SIG-M5 treated with dmso at 0.1 percent for 504 hours (cell line): ENCODE results near the gene RBM48.
"Not testable (repeated sequence)": the region's sequence is repeated elsewhere in the genome, so short reads cannot be mapped to it uniquely, and the experiment has no call there.

Experiments used
- DNase-seq: peaks from one replicate; lab custom pipeline; 2025; ENCODE audit not compliant: unreplicated experiment; lab: John Stamatoyannopoulos, UW

The RBM48 gene

DNA sequence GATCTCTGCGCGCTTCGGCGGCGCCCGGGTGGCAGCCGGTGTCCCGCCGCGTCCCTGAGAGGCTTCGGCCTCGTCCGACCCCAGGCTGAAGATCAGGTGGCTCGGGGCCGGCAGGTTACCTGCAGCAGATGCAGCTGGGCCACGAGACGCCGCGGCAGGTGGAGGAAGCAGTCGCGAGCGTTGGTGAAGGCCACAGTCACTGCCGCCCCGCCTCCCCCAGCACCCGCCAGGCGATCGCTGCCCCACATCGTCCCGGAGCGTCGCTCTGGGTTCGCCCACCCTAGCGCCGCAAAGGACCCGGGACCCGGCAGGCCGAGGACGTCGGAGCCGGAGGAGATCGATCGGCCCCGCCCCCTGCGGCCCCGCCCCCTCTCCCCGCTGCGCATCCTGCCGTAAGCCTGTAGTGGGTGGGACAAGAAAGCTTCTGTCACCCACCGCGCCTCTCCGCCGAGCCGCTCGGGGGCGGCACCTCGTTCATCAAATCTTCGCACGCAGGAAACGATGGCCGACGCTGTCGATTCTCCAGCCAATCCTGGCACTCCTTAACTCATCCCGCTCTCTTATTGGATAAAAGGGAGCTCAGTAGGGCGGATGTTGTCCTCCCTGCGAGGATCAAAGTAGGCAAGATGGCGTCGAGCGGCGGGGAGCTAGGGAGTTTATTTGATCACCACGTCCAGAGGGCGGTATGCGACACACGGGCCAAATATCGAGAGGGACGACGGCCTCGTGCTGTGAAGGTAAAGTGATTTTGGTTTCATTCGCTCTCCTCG is at the start of gene RBM48, which contains the start of gene PEX1:
Gene RBM48 (plus strand): TSS at position 608 of the 770 bp plus-strand sequence. CDS start 19 bp downstream, at position 627.
Gene PEX1 (minus strand): TSS at position 333 of the 770 bp plus-strand sequence. CDS start 85 bp downstream, at position 248.
- peak; percentile 99 for DNase-seq

DNA sequence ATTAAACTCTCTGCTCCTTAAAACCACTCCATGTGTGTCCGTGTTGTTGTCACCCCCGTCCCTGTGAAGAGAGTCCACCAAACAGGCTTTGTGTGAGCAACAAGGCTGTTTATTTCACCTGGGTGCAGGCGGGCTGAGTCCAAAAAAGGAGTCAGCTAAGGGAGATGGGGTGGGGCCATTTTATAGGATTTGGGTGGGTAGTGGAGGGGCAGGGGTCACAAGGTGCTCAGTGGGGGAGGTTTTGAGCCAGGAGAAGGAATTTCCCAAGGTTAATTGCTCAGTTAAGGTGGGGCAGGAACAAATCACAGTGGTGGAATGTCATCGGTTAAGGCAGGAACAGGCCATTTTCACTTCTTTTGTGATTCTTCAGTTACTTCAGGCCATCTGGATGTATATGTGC is 49.4 kb upstream of the RBM48 start:
- not testable (repeated sequence) for DNase-seq

DNA sequence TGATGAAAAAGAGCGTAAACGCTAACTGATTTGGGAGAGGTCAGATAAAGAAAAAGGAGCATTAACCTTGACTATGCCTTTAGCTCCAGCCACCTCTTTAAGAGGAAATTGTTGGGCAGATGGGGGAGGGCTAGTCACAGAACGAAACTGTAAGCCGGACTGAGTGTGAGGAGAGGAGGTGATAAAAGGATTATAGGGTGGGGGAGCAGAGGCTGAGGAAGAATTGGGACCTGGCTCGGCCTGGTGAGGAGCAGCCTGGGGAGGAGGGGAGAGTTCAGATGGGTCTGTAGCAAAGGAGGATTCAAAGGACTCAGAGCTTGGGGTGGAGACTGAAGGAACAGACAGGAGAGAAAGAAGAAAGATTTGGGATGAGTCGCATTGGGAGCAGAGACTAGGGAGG is 45.0 kb upstream of the RBM48 start:
- not testable (repeated sequence) for DNase-seq

DNA sequence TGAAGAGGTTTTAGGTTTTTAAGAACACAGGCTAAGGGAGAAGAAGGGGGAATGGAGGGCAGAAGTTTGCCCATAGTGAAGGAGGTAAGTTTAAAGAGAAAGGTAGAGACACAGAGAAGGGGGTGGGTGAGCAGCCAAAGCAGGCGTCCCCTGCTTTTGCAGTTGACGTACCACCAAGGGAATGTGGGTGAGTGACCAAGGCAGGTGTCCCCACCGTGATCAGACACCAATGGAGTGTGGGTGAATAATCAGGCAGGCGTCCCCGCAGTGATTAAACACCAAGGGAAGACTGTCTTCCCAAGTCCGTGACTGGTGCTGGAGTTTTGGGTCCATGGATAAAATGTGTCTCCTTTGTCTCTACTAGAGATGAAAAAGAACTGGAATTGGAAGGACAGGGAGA is 44.4 kb upstream of the RBM48 start:
- not testable (repeated sequence) for DNase-seq

DNA sequence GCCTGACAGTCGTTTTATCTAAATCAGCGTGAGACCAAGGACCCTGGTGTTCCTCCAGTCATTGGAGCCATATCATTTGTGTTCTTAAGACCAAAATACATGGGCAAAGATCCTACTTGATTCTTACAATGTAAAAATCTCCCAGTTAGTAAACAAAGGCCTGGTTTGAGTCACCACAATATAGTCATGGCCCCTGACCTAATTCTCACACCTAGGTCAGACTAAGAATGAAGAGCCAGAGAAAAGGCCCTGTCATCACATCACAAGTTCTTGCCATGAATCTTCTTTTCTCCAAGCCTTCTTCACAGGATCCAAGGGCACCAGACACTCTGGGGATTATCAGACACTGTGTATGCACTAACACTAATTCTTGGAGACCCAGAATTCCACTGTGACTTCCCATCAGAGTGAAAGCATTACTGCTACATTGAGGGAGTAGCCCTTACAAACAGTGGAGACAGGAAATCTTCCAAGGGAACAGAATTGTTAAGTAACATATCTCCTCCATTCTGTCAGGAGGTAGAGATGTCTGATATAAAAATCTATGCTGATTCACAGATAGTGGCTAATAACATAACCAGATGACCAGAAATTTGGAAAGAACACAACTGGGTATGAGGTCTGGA is 43.2 kb upstream of the RBM48 start:
- DNase-seq: no peak

DNA sequence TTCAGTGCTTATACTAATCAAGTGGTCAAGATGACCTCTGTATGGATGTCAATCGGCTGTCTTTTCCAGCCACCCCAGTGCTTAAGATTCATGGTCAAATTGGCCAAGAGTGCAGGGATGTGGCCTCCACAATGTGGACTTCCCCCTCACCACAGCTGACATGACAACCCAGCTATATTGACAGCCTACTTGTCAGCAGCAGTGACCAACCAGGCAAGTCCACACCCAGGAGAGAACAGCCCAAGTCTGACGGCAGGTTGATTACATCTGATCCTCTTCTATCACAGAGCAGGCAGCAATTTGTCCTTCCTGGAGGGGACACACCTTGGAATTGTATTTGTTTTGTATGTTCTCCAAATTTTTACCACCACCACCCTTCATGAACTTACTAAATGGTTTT is 42.6 kb upstream of the RBM48 start:
- no peak for DNase-seq

DNA sequence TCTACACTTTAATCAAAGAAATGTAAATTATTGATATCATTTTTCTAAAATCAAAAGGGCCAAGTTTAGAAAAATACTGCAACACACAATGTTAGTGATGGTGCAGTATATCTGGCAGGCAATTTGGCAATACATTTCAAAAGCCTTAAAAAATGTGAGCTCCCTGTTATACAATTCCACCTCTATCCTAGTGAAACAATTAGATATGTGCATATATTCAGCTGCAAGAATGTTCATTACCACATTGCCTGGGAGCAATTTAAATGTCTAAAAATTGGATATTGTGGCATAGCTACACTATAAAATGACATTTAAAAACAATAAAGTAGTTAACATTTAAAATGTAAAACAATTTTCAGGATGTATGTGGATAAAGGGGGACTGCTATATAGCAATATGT is 40.8 kb upstream of the RBM48 start:
- DNase-seq: no peak

DNA sequence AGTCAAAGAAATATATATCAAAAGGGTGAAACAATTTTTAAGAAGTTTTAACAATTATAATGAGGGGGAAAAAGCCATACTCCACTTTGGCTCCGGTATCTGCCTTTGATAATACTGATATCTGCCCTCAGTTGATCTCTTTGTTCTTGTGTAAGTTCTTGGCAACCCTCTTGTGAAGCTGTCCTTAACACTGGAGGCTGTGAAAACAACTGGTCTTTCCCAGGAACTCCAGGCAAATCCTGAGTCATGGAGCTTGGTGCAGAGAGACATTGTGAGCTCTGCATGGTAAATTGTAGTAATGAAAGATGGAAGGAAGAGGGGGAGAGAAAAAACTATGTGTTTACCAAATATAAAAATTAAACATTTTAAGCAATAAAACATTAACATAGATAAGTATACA is 39.0 kb upstream of the RBM48 start:
- no peak for DNase-seq

DNA sequence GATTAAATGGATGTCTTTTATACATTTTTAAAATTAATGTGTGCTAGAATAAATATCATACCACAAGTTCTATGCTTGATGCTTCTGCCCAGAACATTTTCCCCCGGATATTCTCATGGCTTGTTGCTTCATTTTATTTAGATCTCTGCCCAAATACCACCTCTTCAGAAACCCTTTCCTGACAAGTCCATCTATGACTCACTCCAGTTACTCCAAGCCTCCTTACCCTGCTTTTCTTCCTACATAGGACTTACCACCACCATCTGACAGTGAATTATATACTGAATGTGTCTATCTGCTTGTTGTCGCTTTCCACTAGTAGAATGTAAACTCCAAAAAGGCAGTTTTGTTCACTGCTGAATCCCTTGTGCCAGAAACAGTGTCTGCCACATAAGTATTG is 31.7 kb upstream of the RBM48 start:
- DNase-seq: no peak

DNA sequence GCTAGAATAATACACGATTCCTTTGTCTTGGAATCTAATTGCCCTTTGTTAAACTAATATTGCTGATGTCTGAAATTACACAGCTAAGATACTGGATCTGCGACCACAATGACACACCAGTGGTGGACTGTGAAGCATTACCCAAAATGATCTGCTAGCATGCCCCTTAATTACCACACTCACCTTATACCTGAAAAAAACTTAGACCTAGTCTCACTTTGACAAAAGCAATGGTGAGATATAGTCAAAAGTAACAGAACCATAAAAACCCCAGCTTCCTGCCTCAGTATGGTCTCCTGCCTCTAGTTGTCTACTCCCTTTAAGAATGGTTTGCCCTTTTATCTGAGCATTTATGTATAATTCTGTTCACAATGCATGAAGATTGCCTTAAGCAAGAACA is 30.0 kb upstream of the RBM48 start:
- DNase-seq: no peak

DNA sequence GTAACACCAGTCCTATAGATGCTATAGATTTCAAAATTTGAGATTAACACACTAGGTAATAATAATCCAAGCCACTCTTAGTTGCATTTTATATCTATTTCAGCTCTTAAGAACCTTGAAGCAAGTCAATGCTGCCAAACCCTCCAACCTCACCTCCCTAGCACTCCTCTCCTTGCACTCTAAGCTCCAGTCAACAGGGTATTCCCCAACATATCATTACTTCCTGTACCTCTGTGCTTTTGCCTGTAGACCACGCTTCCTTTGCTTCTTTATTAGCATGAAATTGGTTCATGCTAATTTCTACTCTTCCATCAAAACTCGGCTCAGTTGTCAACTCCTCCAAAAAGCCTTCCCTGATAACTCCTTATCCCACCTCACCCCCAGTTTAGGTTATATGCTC is 24.8 kb upstream of the RBM48 start:
- no peak for DNase-seq

DNA sequence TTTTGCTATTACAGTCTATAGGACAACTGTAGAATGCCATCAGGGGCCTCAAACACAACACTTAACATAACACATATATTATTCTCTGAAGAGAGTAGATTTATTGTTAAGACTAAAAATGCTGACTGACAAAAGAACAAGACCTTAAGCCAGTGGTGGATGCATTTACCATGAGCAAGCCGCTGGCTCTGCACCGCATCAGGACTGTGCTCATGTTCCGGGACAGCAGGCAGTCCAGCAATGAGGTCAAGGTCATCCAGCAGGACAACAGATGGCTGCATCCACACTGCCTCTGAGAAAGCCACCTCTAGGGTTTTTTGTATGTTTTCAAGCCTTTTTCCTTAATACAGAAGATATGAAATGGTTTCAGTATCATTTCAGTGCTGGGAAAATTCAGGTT is 24.0 kb upstream of the RBM48 start:
- no peak for DNase-seq

DNA sequence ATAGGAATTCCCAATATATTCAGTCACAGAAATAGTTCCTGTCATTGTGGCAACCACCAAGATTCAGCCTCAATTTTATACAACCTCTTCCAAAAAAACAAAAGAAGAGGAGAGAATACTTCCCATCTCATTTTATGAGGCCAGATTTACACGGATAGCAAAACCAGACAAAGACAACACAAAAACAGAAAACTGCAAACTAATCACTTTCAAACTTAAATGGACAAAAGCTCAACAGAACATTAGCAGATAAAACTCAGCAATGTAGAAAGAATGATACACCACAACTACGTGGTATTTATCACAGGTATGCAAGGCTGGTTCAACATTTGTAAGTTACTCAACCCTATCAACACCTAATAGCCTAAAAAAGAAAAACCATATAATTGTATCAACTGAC is 22.2 kb upstream of the RBM48 start:
- no peak for DNase-seq

DNA sequence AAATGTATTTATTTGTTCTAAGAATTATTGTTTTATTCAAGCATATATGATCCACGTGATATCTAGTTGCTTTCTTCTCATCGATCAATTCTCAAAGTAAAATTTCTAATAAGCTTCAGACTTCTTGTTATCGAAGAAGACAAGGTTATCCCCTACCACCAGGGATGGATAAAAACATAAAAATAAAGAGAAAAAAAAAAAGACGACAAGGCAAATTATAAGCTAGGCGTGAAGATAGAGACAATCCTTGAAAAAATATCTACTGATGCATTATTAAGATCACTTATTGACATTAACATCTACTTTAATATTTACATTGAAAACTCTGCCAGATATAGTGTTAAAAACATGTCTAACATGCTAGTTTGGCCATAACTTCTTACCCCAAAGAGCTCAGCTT is 19.6 kb upstream of the RBM48 start:
- no peak for DNase-seq

DNA sequence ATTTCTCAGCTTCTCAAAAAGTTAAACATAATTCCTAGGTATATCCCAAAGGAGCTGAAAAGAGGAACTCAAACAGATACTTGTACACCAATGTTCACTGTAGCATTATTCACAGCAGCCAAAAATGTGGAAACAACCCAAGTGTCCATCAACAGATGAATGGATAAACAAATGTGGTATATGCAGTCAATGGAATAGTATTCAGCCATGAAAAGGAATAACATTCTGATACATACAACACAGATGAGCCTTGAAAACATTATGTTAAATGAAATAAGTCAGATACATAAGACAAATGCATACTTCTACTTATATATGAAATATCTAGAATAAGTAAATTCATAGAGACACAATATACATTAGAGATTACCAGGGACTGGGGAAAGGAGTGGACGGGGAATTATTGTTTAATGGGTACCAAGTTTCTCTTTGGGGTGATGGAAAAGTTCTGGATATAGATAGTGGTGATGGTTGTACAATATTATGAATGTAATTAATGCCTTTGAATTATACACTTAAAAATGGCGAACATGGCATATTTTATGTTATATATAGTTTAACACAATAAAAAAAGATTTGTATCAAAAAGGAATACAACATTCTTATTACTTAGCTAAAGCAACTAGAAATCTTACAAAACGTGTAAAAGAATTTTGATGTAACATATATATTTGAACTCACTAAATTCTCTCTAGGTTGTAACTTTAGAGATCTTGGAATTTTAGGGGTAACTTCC is 15.3 kb upstream of the RBM48 start:
- no peak for DNase-seq

DNA sequence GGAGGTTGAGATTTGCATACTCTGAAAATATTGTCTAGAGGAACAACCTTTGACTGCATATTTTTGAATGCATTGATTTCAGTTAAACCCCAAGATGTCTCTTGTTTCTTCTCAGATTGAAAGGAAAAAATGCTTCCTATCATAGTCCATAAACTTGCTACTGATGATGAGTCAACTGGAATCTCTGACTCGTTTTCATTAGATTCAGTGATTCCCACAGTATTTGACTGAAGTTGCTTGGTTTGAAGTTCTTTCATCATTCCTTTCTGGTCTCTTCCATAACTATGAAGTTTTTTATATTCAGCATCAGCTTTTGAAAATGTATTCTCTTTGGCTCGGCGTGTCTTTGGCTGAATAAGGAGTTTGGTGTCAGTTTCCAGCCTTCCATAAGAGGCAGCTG is 11.0 kb upstream of the RBM48 start:
- no peak for DNase-seq

DNA sequence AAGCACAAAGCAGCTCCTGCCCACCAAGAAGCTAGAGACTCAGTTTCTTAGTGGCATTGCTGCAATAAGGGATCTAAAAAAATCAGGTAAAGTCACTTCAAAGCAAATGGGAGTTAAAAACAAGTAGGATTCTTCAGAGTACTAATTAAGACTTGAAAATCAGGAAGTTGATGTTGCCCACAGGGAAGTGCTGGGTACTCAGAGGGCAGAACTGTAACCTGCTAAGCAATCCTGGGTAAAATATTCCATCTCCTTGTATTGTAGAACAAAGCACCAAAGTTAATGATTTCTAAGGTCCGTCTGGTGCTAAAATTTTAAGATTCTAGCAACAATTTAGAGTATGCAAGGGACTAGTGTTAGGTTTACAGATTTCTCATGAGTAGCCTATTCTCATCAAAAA is 8.6 kb upstream of the RBM48 start:
- DNase-seq: no peak

DNA sequence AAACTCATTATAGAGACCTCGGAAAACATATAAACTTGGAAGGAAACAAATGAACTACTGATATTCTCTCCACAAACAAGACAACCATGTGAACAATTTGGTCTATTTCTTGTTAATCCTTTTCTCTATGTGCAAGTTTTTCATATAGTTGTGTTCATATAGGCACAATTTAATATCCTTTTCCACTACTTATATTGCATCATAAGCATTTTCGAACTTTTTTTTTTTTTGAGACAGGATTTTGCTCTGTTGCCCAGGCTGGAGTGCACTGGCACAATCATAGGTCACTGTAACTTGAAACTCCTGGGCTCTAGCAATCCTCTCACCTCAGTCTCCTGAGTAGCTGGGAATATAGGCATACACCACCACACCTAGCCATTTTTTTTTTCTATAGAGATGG is 5.5 kb upstream of the RBM48 start:
- DNase-seq: no peak

DNA sequence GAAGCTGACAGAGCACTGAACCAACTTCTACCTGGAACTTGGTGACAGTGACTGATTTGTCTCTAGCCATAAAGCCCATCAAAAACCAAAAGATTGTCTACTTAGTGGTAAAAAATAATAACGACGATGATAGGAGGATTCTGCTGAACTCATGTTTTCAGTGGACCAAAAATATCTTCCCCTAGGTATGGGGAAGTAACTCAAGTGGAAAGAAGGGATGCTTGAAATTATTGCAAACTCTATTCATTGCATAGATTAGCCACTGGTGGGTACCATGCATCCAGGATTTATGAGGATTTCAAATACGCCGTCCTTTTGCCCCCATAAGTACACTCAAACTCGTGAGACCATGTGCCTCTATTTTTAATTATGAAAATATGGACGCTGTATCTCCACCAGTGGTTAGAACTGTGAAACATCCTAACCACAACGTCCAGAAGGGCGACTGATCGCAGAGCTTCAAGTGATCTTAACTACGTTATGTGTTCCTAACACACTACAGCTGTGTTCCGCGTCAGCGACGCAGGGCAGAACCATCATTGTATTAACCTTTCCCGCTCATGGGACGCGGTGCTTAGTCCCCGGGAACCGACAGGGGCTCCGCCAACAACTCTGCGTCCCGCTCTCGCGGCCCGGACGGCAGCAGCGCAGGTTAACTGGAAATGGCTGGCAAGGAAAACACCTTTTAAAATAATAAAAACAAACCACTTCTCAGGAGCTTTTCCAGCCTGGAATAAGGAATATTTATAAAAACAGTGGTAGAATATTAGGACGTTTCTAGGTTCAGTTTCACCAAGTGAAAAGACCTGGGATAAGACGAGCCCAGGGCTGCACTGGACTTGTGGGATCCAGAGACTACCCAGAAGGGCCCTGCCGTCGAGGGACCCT is 1.1 kb upstream of the RBM48 start:
- peak; percentile 53 for DNase-seq

DNA sequence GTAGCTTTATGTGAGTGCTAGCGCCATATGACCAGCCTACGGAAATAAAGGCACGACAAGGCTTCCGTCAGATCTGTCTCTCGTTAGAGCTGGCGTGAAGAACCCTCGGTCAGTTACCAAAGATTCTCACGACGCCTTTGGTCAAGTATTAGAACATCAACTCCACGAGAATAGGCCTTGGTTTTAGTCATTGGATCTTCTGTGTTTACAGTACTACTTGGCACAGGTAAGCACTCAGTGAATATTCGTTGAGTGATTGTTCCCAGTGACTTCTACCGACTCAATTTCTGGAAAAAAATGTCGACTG is 316 bp downstream of the RBM48 start:
- no peak for DNase-seq

DNA sequence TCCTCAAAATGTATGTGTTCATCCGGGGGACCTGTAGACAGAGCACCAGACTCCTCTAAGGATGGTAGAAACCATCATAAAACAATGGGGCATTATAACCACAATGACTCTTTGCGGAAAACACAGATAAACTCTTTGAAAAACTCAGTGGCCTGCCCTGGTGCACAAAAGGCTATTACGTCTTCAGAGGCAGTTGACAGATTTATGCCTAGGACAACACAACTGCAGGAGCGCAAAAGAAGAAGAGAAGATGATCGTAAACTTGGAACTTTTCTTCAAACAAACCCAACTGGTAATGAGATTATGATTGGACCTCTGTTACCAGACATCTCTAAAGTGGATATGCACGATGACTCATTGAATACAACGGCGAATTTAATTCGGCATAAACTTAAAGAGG is 6.0 kb downstream of the RBM48 start:
- DNase-seq: no peak
